ENCODE results near the gene VPS13C.
A peak's percentile ranks its signal among the peaks of the same experiment; 100 is the strongest.

Gene VPS13C, protein sequence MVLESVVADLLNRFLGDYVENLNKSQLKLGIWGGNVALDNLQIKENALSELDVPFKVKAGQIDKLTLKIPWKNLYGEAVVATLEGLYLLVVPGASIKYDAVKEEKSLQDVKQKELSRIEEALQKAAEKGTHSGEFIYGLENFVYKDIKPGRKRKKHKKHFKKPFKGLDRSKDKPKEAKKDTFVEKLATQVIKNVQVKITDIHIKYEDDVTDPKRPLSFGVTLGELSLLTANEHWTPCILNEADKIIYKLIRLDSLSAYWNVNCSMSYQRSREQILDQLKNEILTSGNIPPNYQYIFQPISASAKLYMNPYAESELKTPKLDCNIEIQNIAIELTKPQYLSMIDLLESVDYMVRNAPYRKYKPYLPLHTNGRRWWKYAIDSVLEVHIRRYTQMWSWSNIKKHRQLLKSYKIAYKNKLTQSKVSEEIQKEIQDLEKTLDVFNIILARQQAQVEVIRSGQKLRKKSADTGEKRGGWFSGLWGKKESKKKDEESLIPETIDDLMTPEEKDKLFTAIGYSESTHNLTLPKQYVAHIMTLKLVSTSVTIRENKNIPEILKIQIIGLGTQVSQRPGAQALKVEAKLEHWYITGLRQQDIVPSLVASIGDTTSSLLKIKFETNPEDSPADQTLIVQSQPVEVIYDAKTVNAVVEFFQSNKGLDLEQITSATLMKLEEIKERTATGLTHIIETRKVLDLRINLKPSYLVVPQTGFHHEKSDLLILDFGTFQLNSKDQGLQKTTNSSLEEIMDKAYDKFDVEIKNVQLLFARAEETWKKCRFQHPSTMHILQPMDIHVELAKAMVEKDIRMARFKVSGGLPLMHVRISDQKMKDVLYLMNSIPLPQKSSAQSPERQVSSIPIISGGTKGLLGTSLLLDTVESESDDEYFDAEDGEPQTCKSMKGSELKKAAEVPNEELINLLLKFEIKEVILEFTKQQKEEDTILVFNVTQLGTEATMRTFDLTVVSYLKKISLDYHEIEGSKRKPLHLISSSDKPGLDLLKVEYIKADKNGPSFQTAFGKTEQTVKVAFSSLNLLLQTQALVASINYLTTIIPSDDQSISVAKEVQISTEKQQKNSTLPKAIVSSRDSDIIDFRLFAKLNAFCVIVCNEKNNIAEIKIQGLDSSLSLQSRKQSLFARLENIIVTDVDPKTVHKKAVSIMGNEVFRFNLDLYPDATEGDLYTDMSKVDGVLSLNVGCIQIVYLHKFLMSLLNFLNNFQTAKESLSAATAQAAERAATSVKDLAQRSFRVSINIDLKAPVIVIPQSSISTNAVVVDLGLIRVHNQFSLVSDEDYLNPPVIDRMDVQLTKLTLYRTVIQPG (N-terminal part only)

DNA sequence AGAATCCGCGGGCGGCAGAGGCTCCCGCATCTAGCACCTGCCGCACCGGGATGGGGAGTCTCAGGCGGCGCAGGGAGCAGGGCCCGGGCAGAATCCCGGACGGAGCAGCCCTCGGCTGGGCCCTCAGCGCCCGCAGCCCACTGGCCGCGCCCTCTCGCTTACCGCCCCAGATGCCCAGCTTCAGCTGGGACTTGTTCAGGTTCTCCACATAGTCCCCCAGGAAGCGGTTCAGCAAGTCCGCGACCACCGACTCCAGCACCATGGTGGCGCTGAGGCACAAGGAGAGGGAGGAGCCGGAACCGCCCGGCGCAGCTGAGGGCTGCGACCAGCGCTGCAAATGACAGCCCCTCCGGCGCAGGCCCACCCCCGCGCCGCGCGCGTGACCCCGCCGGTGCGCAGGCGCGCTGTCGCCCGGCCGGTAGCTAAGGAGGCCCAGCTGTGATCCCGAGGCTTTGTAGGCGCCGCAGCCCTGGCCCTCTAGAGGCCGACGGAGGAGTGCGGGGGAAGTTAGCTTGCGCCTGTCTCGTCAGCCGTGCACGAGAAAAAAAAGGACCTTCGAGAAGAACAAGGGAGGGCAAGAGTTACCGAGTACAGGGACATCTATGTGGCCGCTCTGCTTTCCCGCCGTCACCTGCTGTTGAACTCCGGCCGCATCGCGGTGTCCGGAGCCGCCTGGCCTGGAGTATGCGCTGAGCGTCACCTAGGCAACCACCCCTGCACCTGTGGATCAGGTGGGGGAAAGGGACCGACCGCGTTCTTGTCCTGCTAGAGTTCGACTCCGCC is at the start of gene VPS13C:
VPS13C (minus strand) TSS at position 335 of the 783 bp plus-strand sequence; CDS start at position 262, 73 bp downstream.
- peak; percentile 88 for DNase-seq (ENCODE audit: low read depth)

DNA sequence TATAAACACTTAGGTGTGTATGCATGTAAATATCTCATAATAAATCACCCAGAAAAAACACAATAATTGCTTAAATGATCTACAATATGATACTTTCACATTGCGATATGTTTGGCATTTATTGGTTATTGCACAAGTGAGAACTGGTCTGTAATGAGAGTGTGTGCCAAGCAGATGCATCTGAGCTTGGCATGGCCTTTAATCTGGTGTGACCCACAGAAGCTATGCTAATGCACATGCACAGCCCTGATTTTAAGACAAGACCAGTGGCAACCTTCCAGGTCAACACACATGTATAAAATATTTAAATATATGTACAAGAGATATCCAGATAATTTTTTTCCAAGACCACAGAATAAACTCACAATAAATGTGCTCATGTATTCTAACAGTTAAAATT is 49.2 kb upstream of the VPS13C start:
- no peak for DNase-seq (ENCODE audit: low read depth)

DNA sequence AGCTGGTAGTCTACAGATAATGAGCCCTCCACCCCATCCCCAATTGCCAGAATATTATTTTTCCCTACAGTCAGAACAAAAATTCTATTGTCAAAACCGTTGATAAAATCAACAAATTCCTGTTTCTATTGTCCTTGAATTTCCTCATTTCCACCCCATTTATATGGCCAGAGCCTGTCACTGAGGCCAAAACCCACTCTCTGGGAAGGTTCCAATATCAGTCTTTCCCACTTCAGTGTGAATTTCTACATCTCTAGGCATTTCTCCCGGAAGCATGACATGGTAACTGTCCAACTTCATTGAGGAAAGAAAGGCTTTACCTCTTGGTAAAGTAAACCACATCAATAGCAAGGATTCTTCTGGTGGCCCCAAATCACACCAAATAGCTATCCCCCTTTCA is 48.2 kb upstream of the VPS13C start:
- DNase-seq (ENCODE audit: low read depth) = no peak

DNA sequence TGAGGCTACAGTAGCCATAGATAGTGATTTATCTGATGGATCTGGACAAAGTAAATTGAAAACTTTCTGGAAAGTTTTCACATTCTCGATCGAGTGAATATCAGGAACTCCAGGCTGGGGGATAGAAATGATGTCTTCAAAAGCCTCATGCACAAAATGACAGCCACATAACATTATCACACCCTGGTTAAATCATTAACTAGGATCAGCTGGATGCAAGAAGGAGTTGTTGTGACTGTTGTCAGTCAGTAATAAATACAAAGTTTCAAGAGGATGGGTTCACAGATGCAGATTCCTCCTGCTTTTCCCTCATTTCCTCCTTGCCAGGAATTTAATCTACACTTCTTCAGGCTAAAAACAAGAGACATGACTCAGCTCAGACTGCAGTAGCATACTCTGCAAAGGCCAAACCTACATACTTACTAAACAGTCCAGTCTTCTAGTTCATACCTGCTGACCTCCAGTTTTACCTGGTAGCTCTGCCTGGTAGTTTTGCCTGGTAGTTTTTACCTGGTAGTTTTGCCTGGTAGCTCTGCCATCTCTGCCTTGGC is 47.4 kb upstream of the VPS13C start:
- no peak for DNase-seq (ENCODE audit: low read depth)

DNA sequence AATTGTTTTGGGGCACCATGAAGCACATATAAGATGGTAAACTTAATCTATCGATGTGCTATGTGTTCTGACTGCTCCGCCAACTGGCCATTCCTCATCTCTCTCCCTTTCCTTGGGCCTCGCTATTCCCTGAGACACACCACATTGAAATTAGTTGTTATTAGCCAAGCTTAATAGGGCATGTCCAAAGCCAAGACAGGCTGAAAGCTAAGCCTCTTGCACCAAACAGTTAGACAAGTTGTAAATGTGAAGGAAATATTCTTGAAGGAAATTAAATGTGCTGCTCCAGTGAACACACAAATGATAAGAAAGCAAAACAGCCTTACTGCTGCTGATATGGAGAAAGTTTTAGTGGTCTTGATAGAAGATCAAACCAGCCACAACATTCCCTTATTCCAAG is 45.8 kb upstream of the VPS13C start:
- no peak for DNase-seq (ENCODE audit: low read depth)

DNA sequence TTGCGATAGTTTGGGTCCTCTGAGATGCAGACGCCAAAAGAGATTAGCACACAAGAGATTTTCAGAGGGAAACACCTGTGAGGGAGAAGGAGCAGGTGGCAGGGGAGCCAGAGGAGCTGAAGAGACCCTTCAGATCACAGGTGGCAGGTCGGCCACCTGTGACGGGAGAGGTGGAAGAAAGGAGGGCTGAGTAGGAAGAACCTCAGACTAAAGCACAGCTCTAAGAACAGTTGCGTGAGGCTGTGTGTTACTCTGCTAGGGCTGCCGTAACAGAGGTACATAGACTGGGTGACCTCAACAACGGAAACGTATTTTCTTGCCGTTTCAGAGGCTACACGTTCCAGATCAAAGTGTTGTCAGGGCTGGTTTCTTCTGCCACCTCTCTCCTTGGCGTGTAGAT is 45.0 kb upstream of the VPS13C start:
- no peak for DNase-seq (ENCODE audit: low read depth)

DNA sequence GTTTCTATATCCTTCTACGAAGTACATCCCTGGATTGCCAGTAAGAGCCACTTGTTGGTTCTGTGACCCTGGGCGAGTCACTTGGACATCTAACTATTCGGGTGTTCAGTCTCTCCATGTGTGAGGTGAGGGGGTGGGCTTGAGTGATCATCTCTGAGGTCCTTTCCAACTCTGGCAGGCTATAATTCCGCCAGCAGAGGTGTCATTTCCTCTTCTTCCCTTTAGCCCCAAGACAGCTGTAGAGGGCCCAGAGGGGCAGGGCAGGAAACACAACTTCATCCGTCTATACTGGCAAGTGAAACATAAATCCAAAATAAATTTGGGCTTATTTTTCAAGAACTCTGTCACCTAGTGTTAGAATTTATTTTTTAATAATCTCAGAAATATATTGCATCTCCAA is 44.6 kb upstream of the VPS13C start:
- DNase-seq (ENCODE audit: low read depth) = no peak

DNA sequence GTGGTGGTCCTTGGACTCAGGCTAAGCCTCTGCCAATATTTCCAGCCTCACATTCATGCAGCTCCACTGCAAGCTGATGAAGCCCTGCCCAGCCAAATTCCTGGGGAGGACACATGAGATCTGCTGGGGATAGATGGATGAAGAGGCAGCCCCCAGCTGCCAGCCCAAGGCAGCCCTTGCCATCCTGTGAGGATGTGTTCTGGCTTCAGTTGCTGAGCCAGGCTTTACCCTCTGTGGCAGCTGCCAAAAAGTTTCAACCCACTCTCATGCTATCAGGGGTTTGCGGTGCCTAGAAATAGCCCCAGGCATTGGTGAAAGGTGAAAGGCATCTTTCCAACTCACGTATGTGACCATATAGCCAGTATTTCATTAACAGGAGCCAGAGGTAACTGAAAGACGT is 44.2 kb upstream of the VPS13C start:
- DNase-seq (ENCODE audit: low read depth) = no peak

DNA sequence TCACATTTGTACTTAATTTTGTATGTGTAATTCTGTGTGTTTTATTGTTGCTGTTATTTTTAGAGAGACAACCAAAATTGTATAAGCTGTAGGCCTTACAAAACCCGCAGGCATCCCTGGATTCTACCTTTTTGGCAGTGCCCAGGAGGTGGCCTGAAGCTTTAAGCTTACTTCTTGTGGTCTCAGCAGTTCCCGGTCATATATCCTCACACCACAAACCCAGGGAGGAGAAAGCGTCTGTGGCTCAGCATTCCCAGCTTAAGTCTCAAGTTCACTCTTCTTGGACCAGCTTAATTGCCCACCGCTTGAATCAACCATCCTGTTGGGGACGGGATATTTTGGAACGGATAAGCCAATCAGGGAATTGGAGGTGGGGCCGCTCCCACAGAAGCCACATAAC is 43.2 kb upstream of the VPS13C start:
- DNase-seq (ENCODE audit: low read depth) = no peak

DNA sequence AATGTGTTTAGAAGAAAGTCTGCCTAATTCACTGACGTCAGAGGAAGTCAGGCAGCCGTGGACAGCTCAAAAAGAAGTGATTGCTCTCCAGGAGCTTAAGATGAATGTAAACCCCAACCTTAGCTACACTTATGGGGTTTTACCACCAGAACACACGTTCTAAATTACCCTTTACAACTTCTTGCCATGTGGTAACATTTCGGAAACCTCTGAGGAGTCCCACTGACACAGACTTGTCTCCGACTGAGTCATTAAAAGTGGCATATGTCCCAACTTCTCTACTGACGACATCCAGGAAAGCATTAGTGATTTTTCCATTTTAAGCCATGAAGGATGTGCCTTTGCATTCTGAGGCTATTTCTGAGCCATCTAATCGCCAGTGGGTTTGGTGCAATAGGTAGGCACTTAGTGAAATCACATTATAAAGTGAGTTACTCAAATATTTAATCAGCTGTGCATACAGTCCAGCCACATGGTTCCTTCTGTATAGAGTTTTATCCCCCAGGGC is 38.9 kb upstream of the VPS13C start:
- DNase-seq (ENCODE audit: low read depth) = peak; percentile 89

DNA sequence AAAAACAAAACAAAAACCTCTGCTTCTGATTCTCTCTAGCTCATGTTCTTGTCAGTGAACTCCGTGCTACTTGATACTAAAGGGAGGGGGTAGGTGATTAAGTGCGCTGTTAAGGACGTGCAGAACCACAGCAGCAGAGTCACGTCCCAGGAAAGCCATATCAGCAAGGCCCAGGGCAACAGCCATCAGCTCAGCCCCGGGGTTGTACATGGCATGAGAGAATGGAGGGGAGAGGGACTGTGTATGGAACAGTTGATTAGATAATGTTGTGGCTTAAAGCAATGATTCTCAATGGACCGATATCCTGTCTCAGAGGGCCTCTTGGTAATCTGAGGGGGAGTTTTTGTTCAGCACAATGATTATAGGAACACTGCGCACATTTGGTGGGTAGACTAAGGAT is 34.1 kb upstream of the VPS13C start:
- DNase-seq (ENCODE audit: low read depth) = no peak

DNA sequence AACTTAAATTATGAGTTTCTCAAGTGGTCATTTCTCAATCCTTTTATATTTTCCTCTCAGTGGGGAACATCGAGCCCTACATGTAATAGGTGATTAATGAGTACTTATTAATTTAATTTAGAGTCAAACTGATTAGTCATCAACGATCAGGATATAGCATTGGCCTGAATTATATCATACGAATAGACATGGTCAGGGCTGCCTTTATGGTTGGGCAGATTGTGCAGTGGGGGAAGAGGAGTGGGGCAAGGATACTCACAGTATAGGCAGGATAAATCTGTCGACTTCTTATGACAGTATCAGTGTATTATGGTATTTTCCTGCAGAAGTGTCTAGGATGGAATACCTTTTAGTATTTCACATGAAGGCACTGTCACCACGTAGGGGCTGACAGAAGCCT is 33.6 kb upstream of the VPS13C start:
- no peak for DNase-seq (ENCODE audit: low read depth)

DNA sequence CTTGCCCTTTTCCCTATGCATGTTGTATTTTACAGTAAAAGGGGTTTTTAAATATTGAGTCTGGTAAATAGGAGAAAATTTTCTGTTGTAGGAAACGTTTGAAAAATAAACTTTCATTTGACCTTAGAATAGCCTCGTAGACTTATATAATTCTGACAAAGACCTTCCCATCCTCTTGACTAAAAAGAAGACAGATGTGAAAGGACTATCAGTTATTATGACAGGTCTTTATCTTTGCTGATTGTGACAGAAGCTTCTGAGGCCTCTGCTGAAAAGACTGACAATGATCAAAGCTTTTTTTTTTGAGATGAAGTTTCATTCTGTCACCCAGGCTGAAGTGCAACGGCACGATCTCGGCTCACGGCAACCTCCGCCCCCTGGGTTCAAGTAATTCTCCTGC is 30.7 kb upstream of the VPS13C start:
- DNase-seq (ENCODE audit: low read depth) = no peak

DNA sequence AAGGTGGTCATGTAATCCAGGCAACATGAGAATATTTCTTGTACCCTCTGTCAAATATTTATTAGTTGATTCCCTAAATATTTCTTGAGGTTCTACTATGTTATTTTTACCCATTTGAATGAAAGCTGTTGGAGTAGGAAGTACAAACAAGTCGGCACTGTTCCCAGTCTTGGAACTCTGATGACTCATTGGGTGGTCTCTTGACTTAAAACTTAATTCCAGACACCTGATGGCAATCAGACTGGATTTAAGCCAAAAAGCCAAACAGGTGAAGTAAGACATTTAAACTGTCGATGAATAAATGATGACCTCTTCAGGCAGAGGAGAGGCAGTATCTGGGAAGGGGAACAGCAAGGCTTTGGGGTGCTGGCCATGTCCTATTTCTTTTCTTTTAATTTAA is 29.4 kb upstream of the VPS13C start:
- no peak for DNase-seq (ENCODE audit: low read depth)

DNA sequence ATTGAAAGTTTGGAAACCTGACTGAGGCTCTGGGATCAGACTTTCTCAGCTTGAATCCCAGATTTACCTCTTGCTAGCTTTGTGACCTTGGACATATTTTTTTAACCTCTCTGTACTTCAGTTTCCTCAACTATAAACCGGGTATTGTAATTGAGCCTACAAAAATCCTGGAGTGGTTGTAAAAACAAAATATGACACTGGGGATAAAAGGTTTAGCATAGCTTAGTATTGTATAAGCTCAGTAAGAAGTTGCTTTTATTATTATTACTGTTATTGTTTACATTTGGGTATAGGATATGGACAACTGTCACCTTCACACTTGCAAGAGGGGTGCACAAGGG is 28.1 kb upstream of the VPS13C start:
- DNase-seq (ENCODE audit: low read depth) = no peak

DNA sequence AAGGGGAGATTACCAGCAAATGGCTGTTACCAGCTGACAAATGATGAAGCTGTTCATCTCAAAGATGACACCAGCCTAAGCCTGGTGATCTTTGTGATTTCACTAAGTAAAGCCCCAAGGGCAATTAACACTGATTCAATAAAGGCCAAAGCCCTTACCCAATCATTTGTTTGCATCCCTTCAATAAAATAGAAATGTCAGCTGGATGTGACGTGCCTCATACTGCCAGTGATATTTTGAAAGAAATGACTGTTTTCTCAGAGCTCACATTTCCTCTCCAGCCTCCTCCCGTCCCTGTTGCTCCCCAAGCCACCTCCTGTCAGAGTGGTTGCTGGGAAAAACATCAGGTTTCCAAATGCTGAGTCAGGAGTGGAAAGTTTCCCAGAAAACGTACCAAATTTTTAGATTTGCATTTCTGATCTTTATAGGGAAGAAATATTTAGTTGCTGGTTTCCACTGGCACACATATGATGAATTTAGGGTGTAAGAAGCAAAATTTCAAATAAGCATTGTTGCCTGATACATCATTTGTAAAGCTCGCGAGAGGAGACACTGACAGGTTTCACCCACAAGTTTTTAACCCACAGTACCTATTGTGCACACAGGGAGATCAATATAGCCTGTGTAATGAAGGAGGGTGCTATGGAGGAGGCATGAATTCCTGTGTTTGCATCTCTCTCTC is 27.6 kb upstream of the VPS13C start:
- DNase-seq (ENCODE audit: low read depth) = peak; percentile 75

DNA sequence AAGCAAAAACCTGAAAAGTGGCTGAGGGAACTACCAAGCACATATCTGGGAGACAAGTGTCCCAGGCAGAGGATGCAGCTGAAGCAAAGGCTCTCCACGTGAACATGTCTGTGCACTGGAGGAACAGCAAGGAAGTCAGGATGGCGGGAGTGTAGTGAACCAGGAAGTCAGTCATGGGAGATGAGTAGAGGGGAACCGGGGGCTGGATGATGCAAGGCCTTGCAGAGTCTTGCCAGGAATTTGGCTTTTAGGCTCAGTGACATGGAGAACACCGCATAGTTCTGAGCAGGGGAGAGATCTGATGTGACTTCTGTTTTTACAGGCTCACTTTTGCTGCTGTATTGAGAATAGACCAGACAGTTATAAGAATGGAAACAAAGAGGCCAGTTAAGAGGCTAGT is 25.5 kb upstream of the VPS13C start:
- DNase-seq (ENCODE audit: low read depth) = no peak

DNA sequence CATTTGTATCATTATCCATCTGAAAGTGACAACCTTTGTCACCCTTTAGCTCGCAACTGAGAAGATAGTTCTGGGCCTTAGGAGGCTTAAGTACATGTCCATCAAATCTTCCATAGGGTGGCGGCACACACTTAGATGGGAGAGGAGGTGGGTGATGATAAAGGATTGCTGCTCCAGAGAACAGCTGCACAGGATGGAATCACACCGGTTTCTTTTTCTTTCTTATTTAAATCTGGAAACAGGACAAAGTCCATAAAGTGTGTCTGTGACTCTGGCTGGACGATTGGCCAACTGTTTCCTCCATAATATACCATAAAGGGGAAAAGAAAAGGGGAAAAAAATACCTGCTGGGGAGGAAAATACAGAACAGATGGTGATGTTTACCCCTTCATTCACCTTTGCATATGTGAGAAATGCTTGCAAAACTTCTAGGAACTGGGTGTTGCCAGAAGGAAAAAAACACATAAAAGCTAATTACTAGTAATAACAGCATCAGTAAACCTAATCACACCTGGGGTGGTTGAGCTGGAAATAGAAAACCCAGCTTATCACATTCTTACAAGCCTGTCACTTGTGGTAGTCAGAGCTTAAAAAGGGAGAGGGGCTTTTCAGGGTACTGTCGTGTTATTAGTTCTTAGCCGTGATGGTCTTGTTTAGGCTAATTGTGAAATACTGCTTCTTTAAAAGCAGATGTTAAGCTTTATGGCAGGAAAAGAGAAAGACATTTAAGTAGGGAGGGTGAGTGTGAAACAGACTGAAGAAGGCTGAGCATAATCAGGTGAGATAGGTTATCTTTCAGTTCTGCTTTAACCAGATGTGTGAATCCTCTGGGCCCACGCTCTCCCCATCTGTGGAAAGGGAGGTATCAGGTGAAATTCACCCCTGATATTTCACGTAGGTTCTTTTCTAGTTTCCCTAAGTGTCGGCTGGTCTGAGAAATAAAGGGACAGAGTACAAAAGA is 23.2 kb upstream of the VPS13C start:
- no peak for DNase-seq (ENCODE audit: low read depth)

DNA sequence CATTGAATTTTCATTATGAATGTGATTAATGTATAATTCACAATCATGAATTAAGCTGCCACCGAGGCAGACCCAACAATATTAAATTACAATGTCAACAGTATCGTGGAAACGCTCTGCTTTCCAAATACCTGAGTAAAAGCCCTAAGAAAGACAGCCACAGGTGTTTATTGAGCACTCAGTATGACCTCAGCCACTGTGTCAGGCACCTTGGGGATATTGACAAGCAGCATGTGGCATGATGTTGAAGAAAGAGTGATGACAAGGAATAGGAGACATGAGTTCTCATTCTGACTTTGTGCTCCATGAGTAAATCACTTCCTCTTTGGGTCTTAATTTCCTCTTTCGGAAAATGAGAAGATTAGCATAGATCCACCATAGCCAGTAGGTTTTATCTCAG is 19.3 kb upstream of the VPS13C start:
- no peak for DNase-seq (ENCODE audit: low read depth)
